T-helper 2 cell treated with Interferon-gamma antibody and Interleukin-4, amounts not matched to agents 100 ng/mL and 5 ng/mL, for 36 hours (primary cell): ENCODE results near the gene ABHD10. TPM values are rescaled to one million over a fixed set of nuclear protein-coding genes. Genes with fewer than 3 reads are reported as not detected.
"Not testable (repeated sequence)": the region's sequence is repeated elsewhere in the genome, so short reads cannot be mapped to it uniquely, and the experiment has no call there.

Source experiments
- intact Hi-C: fragments of 100-400 bp; cut with micrococcal nuclease; formaldehyde crosslinking; loops from one replicate; pipeline ENCODE4 v1.15.1; 2023
- total RNA-seq: library from RNA; stranded (reverse); gene quantifications from 2 replicates; pipeline ENCODE4 v1.2.3, GENCODE V29; 2022

ABHD10 gene
- total RNA-seq, 1 donor from 2014 or later, result 31.2 TPM

GRCh38 chr3:112020674-112021085 is 41.9 kb downstream of the ABHD10 start:
- intact Hi-C loops, result no loop called here

- intact Hi-C loops, result no loop called here
These were observed 48.3 kb downstream of the ABHD10 start for GRCh38 chr3:112027142-112027541.

- intact Hi-C loops, result no loop called here
These were observed 49.0 kb downstream of the ABHD10 start for GRCh38 chr3:112027826-112028225.

GRCh38 chr3:112030901-112031300 is 52.1 kb downstream of the ABHD10 start:
- intact Hi-C loops, result no loop called here

- intact Hi-C loops, result no loop called here
These were observed 53.4 kb downstream of the ABHD10 start for GRCh38 chr3:112032098-112032731.

- intact Hi-C loops, result no loop called here
These were observed 55.6 kb downstream of the ABHD10 start, which contains the start of gene TMPRSS7 for GRCh38 chr3:112034436-112034835. TMPRSS7 (plus strand) TSS chr3:112034736; CDS start chr3:112034846, 110 bp downstream.

- intact Hi-C loops, result no loop called here
These were observed 56.4 kb downstream of the ABHD10 start for GRCh38 chr3:112035241-112035640.

GRCh38 chr3:112037194-112037593 is 58.4 kb downstream of the ABHD10 start:
- intact Hi-C loops, result not testable (repeated sequence)

- intact Hi-C loops, result no loop called here
These were observed 60.0 kb downstream of the ABHD10 start for GRCh38 chr3:112038863-112039262.

GRCh38 chr3:112041321-112041720 is 62.5 kb downstream of the ABHD10 start:
- intact Hi-C loops, result no loop called here

- intact Hi-C loops, result loop anchor here (1.0 kb wide), 2 partner anchors 326 to 374 kb away; no protein-coding TSS in a partner anchor
These were observed 64.0 kb downstream of the ABHD10 start for GRCh38 chr3:112042842-112043280.

Other genes starting within 250 kb of the ABHD10 start
- gene PHLDB2, start 119.8 kb upstream of the ABHD10 start, total RNA-seq, result 2.4 and 3.7 TPM in 2 replicates
- gene TAGLN3, start 19.9 kb downstream of the ABHD10 start, total RNA-seq, result 0.32 TPM in 1 of 2 replicates, not detected in the other
- gene TMPRSS7, start 55.7 kb downstream of the ABHD10 start, total RNA-seq, result not detected in 2 replicates
- 9.0 TPM in 2 replicates for gene C3orf52, start 107.4 kb downstream of the ABHD10 start, total RNA-seq
- gene GCSAM, start 154.2 kb downstream of the ABHD10 start, total RNA-seq, result 2.3 and 2.8 TPM in 2 replicates